Neutrophil (primary cell): ENCODE results near the gene SLAMF8.

ENCODE experiments used
- H3K27ac ChIP-seq: fragments of 200-600 bp; sonication (generic); 2 replicates; pipeline ENCODE4 v1.5.1; 2016; ENCODE audit warnings: mild to moderate bottlenecking, moderate library complexity
- H3K27me3 ChIP-seq: fragments of 200-600 bp; sonication (generic); 2 replicates; pipeline ENCODE4 v1.6.0; 2016; ENCODE audit warnings: mild to moderate bottlenecking
- H3K36me3 ChIP-seq: fragments of 200-600 bp; sonication (generic); 2 replicates; pipeline ENCODE4 v1.5.1; 2017
- H3K4me1 ChIP-seq, 2 experiments: fragments of 200-600 bp in 1 of 2; sonication (generic) in 1 of 2; 1 replicate in 1 of 2; 2 replicates in 1 of 2; pipeline versions ENCODE4 v1.5.1 to v1.6.1; 2013 to 2016; ENCODE audit warnings: low read depth in 1 of 2, low read length in 1 of 2, mild to moderate bottlenecking in 1 of 2, moderate library complexity in 1 of 2; ENCODE audit not compliant: control insufficient read depth in 1 of 2, insufficient read depth in 1 of 2
- H3K4me3 ChIP-seq, 2 experiments: fragments of 200-600 bp in 1 of 2; sonication (generic) in 1 of 2; 1 replicate in 1 of 2; 2 replicates in 1 of 2; pipeline ENCODE4 v1.5.1; 2013 to 2016; ENCODE audit warnings: low read depth in 1 of 2, low read length in 1 of 2, mild to moderate bottlenecking in 1 of 2, moderate library complexity in 1 of 2
- H3K9me3 ChIP-seq: fragments of 200-600 bp; sonication (generic); 2 replicates; pipeline ENCODE4 v1.5.1; 2016
- TF ChIP-seq, protein P1 (sequence below): fragments of 200-600 bp; sonication (generic); IDR thresholded peaks from 2 replicates; pipeline ENCODE4 v1.5.1; 2016; ENCODE audit warnings: antibody characterized with exemption

SLAMF8 gene

DNA sequence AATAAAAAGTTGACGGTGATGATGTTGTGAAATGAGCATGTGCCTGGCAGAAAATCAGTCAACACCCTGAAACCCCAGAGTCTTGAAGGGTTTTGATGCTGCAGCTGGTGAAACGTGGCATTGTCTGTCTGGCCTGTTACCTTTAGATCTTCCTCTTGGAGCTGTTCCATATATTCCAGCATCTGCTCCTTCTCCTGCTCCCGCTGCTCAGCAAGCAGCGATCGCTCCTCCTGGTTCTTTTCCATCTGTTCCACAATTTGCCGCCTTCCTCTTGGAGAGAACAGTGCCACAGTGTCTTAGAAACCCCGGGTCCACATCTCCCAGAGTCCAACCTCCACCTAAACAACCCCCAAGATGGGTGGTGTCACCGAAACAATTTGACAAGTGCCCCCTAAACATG, 57.6 kb downstream of the SLAMF8 start:
- no peaks in the 10 kb centered on the region for H3K36me3 ChIP-seq
- H3K4me1 ChIP-seq, result peaks cover 35 to 51% of the 10 kb centered on the region in 2 experiments
- no peaks in the 10 kb centered on the region for H3K27me3 ChIP-seq
- H3K27ac ChIP-seq, result no peak overlapping the region
- H3K9me3 ChIP-seq, result no peaks in the 10 kb centered on the region
- no peak overlapping the region for H3K4me3 ChIP-seq
- TF ChIP-seq, protein P1, sequence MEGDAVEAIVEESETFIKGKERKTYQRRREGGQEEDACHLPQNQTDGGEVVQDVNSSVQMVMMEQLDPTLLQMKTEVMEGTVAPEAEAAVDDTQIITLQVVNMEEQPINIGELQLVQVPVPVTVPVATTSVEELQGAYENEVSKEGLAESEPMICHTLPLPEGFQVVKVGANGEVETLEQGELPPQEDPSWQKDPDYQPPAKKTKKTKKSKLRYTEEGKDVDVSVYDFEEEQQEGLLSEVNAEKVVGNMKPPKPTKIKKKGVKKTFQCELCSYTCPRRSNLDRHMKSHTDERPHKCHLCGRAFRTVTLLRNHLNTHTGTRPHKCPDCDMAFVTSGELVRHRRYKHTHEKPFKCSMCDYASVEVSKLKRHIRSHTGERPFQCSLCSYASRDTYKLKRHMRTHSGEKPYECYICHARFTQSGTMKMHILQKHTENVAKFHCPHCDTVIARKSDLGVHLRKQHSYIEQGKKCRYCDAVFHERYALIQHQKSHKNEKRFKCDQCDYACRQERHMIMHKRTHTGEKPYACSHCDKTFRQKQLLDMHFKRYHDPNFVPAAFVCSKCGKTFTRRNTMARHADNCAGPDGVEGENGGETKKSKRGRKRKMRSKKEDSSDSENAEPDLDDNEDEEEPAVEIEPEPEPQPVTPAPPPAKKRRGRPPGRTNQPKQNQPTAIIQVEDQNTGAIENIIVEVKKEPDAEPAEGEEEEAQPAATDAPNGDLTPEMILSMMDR, result no peak
